IPS-NIHi7 (cell line): ENCODE data around the gene GRK1.
"Not testable (repeated sequence)": the region's sequence is repeated elsewhere in the genome, so short reads cannot be mapped to it uniquely, and the experiment has no call there.

ENCODE experiments used
- DNase-seq: peaks from one replicate; pipeline ENCODE4 v3.0.0; 2012; ENCODE audit warnings: mixed read lengths; ENCODE audit errors: extremely low spot score

The GRK1 gene

GRCh38 chr13:113743366-113744195, 76.6 kb downstream of the GRK1 start:
- no peak for DNase-seq

DNA sequence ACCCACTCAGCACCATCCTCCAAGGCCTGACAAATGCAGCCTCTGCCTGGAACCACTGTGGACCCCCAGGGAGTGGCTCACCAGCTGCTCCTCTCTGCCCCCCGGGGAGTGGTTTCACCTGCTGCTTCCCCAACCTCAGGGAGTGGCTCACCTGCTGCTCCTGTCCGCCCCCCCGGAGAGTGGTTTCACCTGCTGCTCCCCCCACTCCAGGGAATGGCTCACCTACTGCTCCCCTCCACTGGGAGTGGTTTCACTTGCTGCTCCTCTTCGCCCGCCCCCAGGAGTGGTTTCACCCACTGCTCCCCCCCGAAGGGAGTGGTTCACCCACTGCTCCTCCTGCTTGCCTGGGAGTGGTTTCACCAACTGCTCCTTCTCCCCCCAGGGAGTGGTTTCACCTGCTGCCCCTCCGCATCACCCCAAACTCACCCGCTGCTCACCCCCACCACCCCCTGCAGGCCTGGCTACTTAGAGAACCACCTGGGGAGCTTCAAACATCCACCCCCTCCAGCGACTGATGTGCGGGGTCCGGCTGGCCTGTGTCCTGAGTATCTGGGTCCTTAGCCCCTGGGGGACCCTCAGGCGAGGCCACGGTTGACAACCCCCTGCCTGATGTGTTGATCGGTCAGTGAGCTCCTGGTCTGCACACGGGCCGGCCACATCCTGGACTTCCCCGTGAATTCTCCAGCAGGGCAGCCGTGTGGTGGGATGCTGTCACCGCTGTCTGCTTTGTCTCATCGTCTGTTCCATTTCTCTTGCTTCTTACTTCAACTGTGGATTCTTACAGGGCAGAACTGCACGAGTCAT, 77.4 kb downstream of the GRK1 start:
- no peak for DNase-seq

DNA sequence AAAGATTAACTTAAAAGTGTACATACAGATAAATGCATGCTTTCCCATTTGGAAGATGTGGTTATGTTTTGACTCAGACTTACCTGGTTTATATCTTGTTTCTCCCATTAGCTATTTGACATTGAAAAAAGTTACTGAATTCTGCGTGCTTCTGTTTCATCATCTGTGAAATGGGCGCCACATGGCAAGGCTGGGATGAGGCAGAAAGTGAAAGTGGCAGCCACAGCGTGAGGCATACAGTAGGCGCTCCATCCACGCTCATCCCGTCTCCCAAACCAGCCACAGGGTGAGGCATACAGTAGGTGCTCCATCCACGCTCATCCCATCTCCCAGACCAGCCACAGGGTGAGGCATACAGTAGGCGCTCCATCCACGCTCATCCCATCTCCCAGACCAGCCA, 78.0 kb downstream of the GRK1 start:
- no peak for DNase-seq

- not testable (repeated sequence) for DNase-seq
These were observed 78.6 kb downstream of the GRK1 start for GRCh38 chr13:113745500-113746142.

DNA sequence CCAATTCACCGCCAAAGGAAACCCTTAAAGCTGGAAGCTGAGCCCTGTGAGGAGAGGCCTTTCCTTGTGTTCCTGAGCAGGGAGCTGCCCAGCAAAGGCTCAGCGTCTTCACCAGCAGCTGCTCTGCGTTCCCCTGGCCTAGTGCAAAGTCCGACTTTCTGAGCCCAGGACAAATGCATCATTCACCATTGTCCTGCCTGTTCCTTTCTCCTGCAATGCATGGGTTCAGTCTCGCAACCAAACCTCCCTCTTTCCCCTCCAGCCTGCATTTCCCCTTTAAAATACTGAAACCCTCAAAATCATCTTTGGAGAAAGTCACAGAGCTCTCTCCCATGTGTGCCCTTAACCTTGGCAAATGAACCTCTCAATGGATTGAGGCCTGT, 79.1 kb downstream of the GRK1 start:
- no peak for DNase-seq

- DNase-seq = no peak
These were observed 79.7 kb downstream of the GRK1 start for GRCh38 chr13:113746671-113747070.

- DNase-seq = no peak
These were observed 80.3 kb downstream of the GRK1 start for GRCh38 chr13:113747291-113747833.

DNA sequence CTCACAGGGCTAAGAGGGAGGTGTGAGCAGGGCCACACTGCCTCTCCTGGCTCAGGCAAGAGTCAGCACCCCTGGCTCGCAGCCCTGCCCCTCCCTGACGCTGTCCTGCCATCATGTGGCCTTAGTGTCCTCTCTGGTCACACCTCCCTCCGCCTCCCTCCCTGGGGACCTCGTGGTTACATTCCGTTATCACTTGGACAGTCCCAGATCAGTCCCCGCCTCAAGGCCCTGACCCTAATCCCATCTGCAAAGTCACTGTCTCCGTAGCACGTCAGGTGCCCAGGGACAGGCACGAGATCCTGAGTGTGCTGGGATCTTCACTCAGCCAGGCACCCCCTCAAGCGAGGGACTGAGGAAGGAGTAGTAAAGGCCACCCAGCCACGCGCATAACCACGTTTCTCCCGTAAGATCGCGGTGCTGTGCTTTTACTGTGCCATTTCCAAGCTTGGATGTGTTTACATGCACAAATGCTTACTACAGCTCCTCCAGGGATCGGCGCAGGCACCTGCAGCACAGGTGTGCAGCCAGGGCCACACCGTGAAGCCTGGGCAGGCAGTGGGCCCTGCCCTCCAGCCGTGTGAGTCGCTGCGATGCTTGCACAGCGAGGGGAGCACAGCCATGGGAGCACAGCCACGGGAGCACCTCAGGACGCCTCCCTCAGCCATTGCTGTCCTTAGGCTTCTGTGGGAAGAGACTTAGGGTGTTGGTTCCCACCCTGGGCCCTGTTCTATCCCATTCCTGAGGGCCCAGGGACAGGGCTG, 81.3 kb downstream of the GRK1 start:
- no peak for DNase-seq

DNA sequence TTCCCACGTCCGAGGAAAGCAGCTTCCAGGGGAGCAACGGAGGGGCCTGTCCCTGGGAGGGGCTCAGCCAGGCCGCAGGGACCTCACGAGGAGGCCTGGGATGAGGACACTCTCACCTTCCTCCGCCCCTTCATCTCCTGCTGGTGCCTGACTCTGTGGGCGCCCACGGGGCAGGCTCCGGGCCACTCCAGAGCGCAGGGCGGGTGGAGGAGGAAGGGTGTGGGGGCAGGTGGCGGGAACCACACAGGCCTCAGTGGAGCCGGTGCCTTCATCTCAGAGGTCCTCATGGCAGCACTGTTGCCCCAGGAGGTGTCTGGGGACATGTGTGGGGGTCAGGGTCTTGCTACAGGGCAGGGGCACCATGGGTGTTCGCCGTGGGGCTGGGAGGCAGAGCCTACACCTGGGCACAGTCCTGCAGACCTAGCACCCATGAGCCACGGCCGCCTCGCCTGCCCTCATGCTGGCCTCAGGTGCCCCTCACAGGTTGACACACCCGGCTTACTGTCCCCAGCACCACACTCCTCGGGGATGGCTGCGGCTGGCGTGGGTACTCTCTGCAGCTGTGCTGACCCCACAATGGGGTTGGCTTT, 81.9 kb downstream of the GRK1 start:
- no peak for DNase-seq

DNA sequence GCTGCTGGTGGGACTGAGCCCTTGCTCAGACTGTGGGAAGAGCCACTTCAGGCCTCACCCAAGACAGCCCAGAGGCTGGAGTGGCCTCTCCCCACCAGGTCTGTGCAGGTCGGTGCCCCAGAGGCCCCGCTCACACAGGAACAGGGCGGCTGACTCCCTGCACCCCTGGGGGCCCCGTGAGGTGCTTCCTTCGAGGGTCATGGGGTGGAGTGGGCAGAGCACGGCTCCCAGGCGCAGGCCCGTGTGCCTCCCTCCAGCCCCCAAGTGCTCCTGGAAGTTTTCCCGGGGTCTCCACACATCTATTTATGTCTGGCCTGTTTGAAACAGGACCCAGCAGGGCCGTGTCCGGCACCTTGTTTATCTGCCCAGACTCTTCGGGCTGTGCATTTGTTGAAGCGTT, 82.5 kb downstream of the GRK1 start:
- DNase-seq = no peak

DNA sequence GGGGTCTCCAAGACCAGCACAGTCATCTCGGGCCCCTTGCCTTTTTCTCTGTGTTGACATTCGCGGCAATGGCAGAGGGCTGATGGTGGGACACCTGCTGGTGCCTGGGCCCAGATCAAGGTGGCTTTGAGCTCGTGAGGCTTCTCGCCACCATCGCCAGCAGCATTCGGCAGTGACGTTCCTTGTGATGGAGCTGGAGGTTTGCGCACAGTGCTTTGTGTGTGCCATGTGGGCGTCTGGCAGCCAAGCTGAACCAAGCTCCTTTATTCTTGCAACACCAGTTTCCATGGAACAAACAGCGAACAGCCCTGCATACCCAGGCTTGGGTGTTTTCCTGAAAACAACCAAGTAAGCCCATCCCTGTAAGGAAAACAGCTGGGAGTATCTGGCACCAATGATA, 82.9 kb downstream of the GRK1 start:
- DNase-seq = no peak

GRCh38 chr13:113750554-113751399, 83.8 kb downstream of the GRK1 start:
- DNase-seq = no peak

DNA sequence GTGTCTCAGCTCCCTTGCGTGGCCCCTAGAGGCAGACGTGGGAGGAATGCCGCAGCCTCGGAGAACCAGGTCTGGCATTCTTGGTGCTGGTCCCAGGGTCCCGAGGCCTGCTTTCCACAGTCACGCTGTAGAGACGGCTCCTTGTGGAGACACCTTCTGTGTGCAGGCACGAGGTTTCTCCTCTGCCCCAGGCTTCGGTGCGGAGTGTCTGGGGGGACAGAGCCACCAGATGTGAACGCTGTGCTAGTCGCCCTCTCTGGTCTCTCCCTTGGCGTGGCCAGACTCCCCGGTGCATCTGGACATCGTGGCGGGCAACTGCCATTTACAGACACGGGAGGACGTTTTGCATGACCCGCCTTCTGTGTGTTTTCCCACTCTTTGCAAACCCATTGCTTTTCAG, 84.5 kb downstream of the GRK1 start:
- no peak for DNase-seq

DNA sequence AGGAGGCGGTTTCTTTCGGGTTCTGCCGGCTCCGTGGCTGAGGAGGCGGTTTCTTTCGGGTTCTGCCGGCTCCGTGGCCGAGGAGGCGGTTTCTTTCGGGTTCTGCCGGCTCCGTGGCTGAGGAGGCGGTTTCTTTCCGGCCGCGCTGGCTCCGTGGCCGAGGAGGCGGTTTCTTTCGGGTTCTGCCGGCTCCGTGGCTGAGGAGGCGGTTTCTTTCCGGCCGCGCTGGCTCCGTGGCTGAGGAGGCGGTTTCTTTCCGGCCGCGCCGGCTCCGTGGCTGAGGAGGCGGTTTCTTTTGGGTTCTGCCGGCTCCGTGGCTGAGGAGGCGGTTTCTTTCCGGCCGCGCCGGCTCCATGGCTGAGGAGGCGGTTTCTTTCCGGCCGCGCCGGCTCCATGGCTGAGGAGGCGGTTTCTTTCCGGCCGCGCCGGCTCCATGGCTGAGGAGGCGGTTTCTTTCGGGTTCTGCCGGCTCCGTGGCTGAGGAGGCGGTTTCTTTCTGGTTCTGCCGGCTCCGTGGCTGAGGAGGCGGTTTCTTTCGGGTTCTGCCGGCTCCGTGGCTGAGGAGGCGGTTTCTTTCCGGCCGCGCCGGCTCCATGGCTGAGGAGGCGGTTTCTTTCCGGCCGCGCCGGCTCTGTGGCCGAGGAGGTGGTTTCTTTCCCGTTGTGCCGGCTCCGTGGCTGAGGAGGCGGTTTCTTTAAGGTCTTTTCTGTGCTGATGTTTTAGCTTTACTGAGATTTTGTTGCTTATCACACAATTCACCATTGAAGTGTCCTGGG, 85.4 kb downstream of the GRK1 start:
- not testable (repeated sequence) for DNase-seq

DNA sequence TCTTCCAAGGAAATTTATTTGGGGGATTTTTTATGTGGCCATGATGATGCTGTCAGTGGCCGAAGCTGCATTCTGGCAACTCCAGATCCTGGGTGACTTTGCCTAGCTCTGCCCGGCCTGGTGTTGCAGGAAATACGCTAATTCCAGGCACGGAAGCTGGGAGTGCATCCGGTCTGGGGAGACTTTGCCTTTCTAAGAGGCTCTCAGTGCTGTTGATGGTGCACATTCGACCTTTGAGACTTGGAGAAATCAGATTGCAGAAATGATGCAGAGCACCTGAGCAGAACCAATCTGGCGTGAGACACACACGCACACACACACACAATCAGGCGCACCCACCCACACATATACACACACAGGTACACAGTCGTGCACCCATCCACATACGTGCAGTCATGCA, 86.2 kb downstream of the GRK1 start:
- no peak for DNase-seq

- no peak for DNase-seq
These were observed 87.2 kb downstream of the GRK1 start for GRCh38 chr13:113754242-113754641.

DNA sequence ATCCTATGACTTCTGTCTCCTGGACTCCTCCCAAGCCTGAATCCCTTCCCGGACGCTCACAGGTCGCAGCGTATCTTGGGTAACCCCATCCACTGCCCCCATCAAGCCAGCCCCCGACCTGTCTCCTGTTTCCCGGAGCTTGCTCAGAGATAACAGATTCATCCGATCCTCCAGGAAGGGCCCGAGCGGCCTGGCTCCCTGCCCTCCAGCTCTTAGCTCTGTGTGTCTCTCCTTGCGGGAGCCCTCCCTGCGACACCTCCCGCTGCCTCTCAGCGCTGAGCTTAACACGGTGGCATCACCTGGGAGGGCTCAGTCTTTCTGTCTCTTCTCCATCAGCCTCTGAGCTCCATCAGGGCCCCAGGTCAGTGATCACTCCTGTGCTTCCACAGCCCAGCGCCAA, 87.7 kb downstream of the GRK1 start:
- DNase-seq = no peak

- no peak for DNase-seq
These were observed 89.5 kb downstream of the GRK1 start for GRCh38 chr13:113756441-113757097.
